ENCODE measurements around the gene RASAL2. TPM values are rescaled to one million over a fixed set of nuclear protein-coding genes. Genes with fewer than 3 reads are reported as not detected.

The RASAL2 gene
- total and polyA plus RNA-seq, 2 donors (not counting 1 experiment from before 2014, with no cell fraction given) = 0.12 TPM; not detected in 1

GRCh38 chr1:178180405-178180804, 86.5 kb downstream of the RASAL2 start:
- Mint-ChIP-seq H3K4me3 (no peak overlapping the region), H3K27ac (no peak overlapping the region), H3K4me1 (no peaks in the 10 kb centered on the region), H3K9me3 (ENCODE audit: insufficient read depth) (no peaks in the 10 kb centered on the region), H3K27me3 (peaks cover 23% of the 10 kb centered on the region)
- Histone ChIP-seq H3K27me3 (replicated peaks in 1 of 4; ENCODE audit: control extremely low read depth in 1 of 4, control insufficient read depth in 3 of 4, insufficient read depth in 4 of 4, low read length in 3 of 4) (peaks cover 0 to 2% (median 0%) of the 10 kb centered on the region in 4 experiments), H3K4me1 (ENCODE audit: control insufficient read depth in 2 of 2, insufficient read depth in 2 of 2, low read length in 2 of 2) (no peaks in the 10 kb centered on the region), H4K20me1 (ENCODE audit: control insufficient read depth, insufficient read depth, low read length, poor library complexity, severe bottlenecking) (no peaks in the 10 kb centered on the region), H3K79me2 (ENCODE audit: control insufficient read depth, insufficient read depth, low read length) (no peaks in the 10 kb centered on the region), H3K9ac (ENCODE audit: low read length) (no peak overlapping the region), H3K4me3 (ENCODE audit: control extremely low read depth in 1 of 5, extremely low read depth in 1 of 5, insufficient read depth in 1 of 5, low read depth in 2 of 5, low read length in 4 of 5) (no peak overlapping the region), H3K4me2 (replicated peaks; ENCODE audit: low read depth, low read length, poor library complexity, severe bottlenecking) (no peak overlapping the region), H3K9me3 (ENCODE audit: control extremely low read depth in 1 of 3, control insufficient read depth in 2 of 3, insufficient read depth in 1 of 3, low read length in 2 of 3) (no peaks in the 10 kb centered on the region), H3K27ac (ENCODE audit: low read length in 2 of 2) (no peak overlapping the region), H2AFZ (ENCODE audit: insufficient read depth, low read depth, low read length, poor library complexity, severe bottlenecking) (no peak overlapping the region), H3K36me3 (replicated peaks in 1 of 2; ENCODE audit: control extremely low read depth in 1 of 2, control insufficient read depth in 1 of 2, extremely low read depth in 1 of 2, insufficient read depth in 2 of 2, low read length in 1 of 2) (no peaks in the 10 kb centered on the region)
- no CpG with 5 or more reads among the region's 10 CpGs for WGBS (ENCODE audit: insufficient coverage)
- ChIA-PET POLR2A (no interaction called here), CTCF (no interaction called here)
- intact Hi-C loops (cut with micrococcal nuclease) = no loop called here
- DNase-seq = no peak
- no peak for TF ChIP-seq CTCF (IDR thresholded peaks at IDR 0.05)
- TF ChIP-seq EZH2 (IDR thresholded peaks at IDR 0.05; ENCODE audit: borderline replicate concordance, insufficient read depth, low read depth, low read length, poor library complexity, severe bottlenecking) = no peak
- ATAC-seq (ENCODE audit: low read depth) = no peak

GRCh38 chr1:178183796-178184195, 89.9 kb downstream of the RASAL2 start:
- Mint-ChIP-seq H3K27me3 (peaks cover 25% of the 10 kb centered on the region), H3K9me3 (ENCODE audit: insufficient read depth) (peaks cover 2% of the 10 kb centered on the region), H3K4me1 (no peaks in the 10 kb centered on the region), H3K4me3 (no peak overlapping the region), H3K27ac (no peak overlapping the region)
- Histone ChIP-seq H3K79me2 (ENCODE audit: control insufficient read depth, insufficient read depth, low read length) (no peaks in the 10 kb centered on the region), H3K9ac (ENCODE audit: low read length) (no peak overlapping the region), H2AFZ (ENCODE audit: insufficient read depth, low read depth, low read length, poor library complexity, severe bottlenecking) (no peak overlapping the region), H3K4me2 (replicated peaks; ENCODE audit: low read depth, low read length, poor library complexity, severe bottlenecking) (no peak overlapping the region), H3K27ac (ENCODE audit: low read length in 2 of 2) (no peak overlapping the region), H3K27me3 (replicated peaks in 1 of 4; ENCODE audit: control extremely low read depth in 1 of 4, control insufficient read depth in 3 of 4, insufficient read depth in 4 of 4, low read length in 3 of 4) (peaks cover 0 to 2% (median 0%) of the 10 kb centered on the region in 4 experiments), H3K36me3 (replicated peaks in 1 of 2; ENCODE audit: control extremely low read depth in 1 of 2, control insufficient read depth in 1 of 2, extremely low read depth in 1 of 2, insufficient read depth in 2 of 2, low read length in 1 of 2) (no peaks in the 10 kb centered on the region), H3K4me1 (ENCODE audit: control insufficient read depth in 2 of 2, insufficient read depth in 2 of 2, low read length in 2 of 2) (no peaks in the 10 kb centered on the region), H3K9me3 (ENCODE audit: control extremely low read depth in 1 of 3, control insufficient read depth in 2 of 3, insufficient read depth in 1 of 3, low read length in 2 of 3) (no peaks in the 10 kb centered on the region), H4K20me1 (ENCODE audit: control insufficient read depth, insufficient read depth, low read length, poor library complexity, severe bottlenecking) (no peaks in the 10 kb centered on the region), H3K4me3 (ENCODE audit: control extremely low read depth in 1 of 5, extremely low read depth in 1 of 5, insufficient read depth in 1 of 5, low read depth in 2 of 5, low read length in 4 of 5) (no peak overlapping the region)
- TF ChIP-seq EZH2 (IDR thresholded peaks at IDR 0.05; ENCODE audit: borderline replicate concordance, insufficient read depth, low read depth, low read length, poor library complexity, severe bottlenecking) (no peak), CTCF (IDR thresholded peaks at IDR 0.05) (no peak)
- ATAC-seq (ENCODE audit: low read depth) (no peak), DNase-seq (no peak)
- ChIA-PET POLR2A (no interaction called here), CTCF (no interaction called here)
- intact Hi-C loops (cut with micrococcal nuclease) = no loop called here
